Measurements from ENCODE around the gene OSBPL2. TPM values are rescaled to one million over a fixed set of nuclear protein-coding genes. Genes with fewer than 3 reads are reported as not detected.
A peak's percentile ranks its signal among the peaks of the same experiment; 100 is the strongest.

The OSBPL2 gene
- total and polyA plus RNA-seq, 7 experiments from 2014 or later = 14.6 to 80.8 (median 58.3) TPM

- ATAC-seq (no peak), DNase-seq (no peak)
- H3K4me3 Mint-ChIP-seq = no peak overlapping the region
- H3K36me3 Mint-ChIP-seq = peaks cover 17 to 52% (median 21%) of the 10 kb centered on the region in 5 donors
- intact Hi-C loops (cut with micrococcal nuclease) = no loop called here
- ChIA-PET POLR2A (no interaction called here), CTCF (no interaction called here)
- H3K4me1 Mint-ChIP-seq = peaks cover 0 to 2% (median 0%) of the 10 kb centered on the region in 7 donors
- H3K27me3 Mint-ChIP-seq = no peaks in the 10 kb centered on the region
- peaks cover 7 to 82% (median 13%) of the 10 kb centered on the region in 3 experiments for H3K36me3 ChIP-seq (ENCODE audit: control insufficient read depth in 2 of 3, insufficient read depth in 3 of 3, low read length in 3 of 3)
- no peak overlapping the region for H3K4me3 ChIP-seq (ENCODE audit: low read length)
- no peaks in the 10 kb centered on the region for H3K4me1 ChIP-seq (ENCODE audit: control insufficient read depth in 2 of 2, insufficient read depth in 2 of 2, low read length in 2 of 2)
- no peak overlapping the region for H3K27ac Mint-ChIP-seq
- H3K27me3 ChIP-seq (ENCODE audit: control insufficient read depth in 2 of 2, insufficient read depth in 2 of 2, low read length in 2 of 2) = no peaks in the 10 kb centered on the region
- peaks cover 0 to 1% (median 0%) of the 10 kb centered on the region in 11 donors for H3K9me3 Mint-ChIP-seq
- H3K27ac ChIP-seq (ENCODE audit: low read depth, low read length) = no peak overlapping the region
- no peaks in the 10 kb centered on the region for H3K9me3 ChIP-seq (ENCODE audit: control insufficient read depth in 2 of 3, low read length in 3 of 3)
Observed at GRCh38 chr20:62269871-62270270, 31.6 kb downstream of the OSBPL2 start.

GRCh38 chr20:62272200-62272599 lies 33.9 kb downstream of the OSBPL2 start:
- Mint-ChIP-seq H3K36me3 (peaks cover 8 to 45% (median 11%) of the 10 kb centered on the region in 5 donors), H3K4me3 (no peak overlapping the region), H3K27me3 (no peaks in the 10 kb centered on the region), H3K27ac (no peak overlapping the region), H3K9me3 (no peaks in the 10 kb centered on the region), H3K4me1 (peaks cover 0 to 2% (median 0%) of the 10 kb centered on the region in 7 donors)
- H3K4me3 ChIP-seq (ENCODE audit: low read length) = no peak overlapping the region
- CTCF ChIA-PET = no interaction called here
- no peaks in the 10 kb centered on the region for H3K9me3 ChIP-seq (ENCODE audit: control insufficient read depth in 2 of 3, low read length in 3 of 3)
- no peaks in the 10 kb centered on the region for H3K4me1 ChIP-seq (ENCODE audit: control insufficient read depth in 2 of 2, insufficient read depth in 2 of 2, low read length in 2 of 2)
- no peak overlapping the region for H3K27ac ChIP-seq (ENCODE audit: low read depth, low read length)
- DNase-seq (no peak), ATAC-seq (no peak)
- POLR2A ChIA-PET = no interaction called here
- H3K36me3 ChIP-seq (ENCODE audit: control insufficient read depth in 2 of 3, insufficient read depth in 3 of 3, low read length in 3 of 3) = peaks cover 7 to 74% (median 12%) of the 10 kb centered on the region in 3 experiments
- intact Hi-C loops (cut with micrococcal nuclease) = no loop called here
- H3K27me3 ChIP-seq (ENCODE audit: control insufficient read depth in 2 of 2, insufficient read depth in 2 of 2, low read length in 2 of 2) = no peaks in the 10 kb centered on the region

- DNase-seq = no peak
- Mint-ChIP-seq H3K4me3 (no peak overlapping the region), H3K27ac (no peak overlapping the region), H3K27me3 (no peaks in the 10 kb centered on the region), H3K4me1 (peaks cover 0 to 3% (median 0%) of the 10 kb centered on the region in 7 donors), H3K36me3 (peaks cover 8 to 53% (median 11%) of the 10 kb centered on the region in 5 donors), H3K9me3 (no peaks in the 10 kb centered on the region)
- no peak for ATAC-seq
- Histone ChIP-seq H3K4me3 (ENCODE audit: low read length) (no peak overlapping the region), H3K27me3 (ENCODE audit: control insufficient read depth in 2 of 2, insufficient read depth in 2 of 2, low read length in 2 of 2) (no peaks in the 10 kb centered on the region), H3K36me3 (ENCODE audit: control insufficient read depth in 2 of 3, insufficient read depth in 3 of 3, low read length in 3 of 3) (peaks cover 7 to 71% (median 12%) of the 10 kb centered on the region in 3 experiments), H3K4me1 (ENCODE audit: control insufficient read depth in 2 of 2, insufficient read depth in 2 of 2, low read length in 2 of 2) (no peaks in the 10 kb centered on the region), H3K9me3 (ENCODE audit: control insufficient read depth in 2 of 3, low read length in 3 of 3) (no peaks in the 10 kb centered on the region), H3K27ac (ENCODE audit: low read depth, low read length) (no peak overlapping the region)
- POLR2A ChIA-PET = no interaction called here
- intact Hi-C loops (cut with micrococcal nuclease) = no loop called here
- CTCF ChIA-PET = no interaction called here
Observed at GRCh38 chr20:62273416-62273815, 35.1 kb downstream of the OSBPL2 start.

GRCh38 chr20:62274332-62274950 lies 36.1 kb downstream of the OSBPL2 start:
- H3K27me3 ChIP-seq (ENCODE audit: control insufficient read depth in 2 of 2, insufficient read depth in 2 of 2, low read length in 2 of 2) = no peaks in the 10 kb centered on the region
- POLR2A ChIA-PET = no interaction called here
- Mint-ChIP-seq H3K27me3 (no peaks in the 10 kb centered on the region), H3K9me3 (no peaks in the 10 kb centered on the region), H3K4me3 (no peak overlapping the region), H3K27ac (peak overlapping the region in 4 of 9 donors; percentile 26 to 72 (median 47)), H3K4me1 (peaks cover 0 to 3% (median 0%) of the 10 kb centered on the region in 7 donors), H3K36me3 (peaks cover 8 to 60% (median 15%) of the 10 kb centered on the region in 5 donors)
- DNase-seq (no peak), ATAC-seq (no peak)
- peaks cover 7 to 68% (median 14%) of the 10 kb centered on the region in 3 experiments for H3K36me3 ChIP-seq (ENCODE audit: control insufficient read depth in 2 of 3, insufficient read depth in 3 of 3, low read length in 3 of 3)
- H3K4me1 ChIP-seq (ENCODE audit: control insufficient read depth in 2 of 2, insufficient read depth in 2 of 2, low read length in 2 of 2) = no peaks in the 10 kb centered on the region
- CTCF ChIA-PET = no interaction called here
- no peak overlapping the region for H3K4me3 ChIP-seq (ENCODE audit: low read length)
- H3K9me3 ChIP-seq (ENCODE audit: control insufficient read depth in 2 of 3, low read length in 3 of 3) = no peaks in the 10 kb centered on the region
- intact Hi-C loops (cut with micrococcal nuclease) = no loop called here
- no peak overlapping the region for H3K27ac ChIP-seq (ENCODE audit: low read depth, low read length)

- H3K27me3 ChIP-seq (ENCODE audit: control insufficient read depth in 2 of 2, insufficient read depth in 2 of 2, low read length in 2 of 2) = no peaks in the 10 kb centered on the region
- DNase-seq (no peak), ATAC-seq (no peak)
- H3K4me3 ChIP-seq (ENCODE audit: low read length) = no peak overlapping the region
- intact Hi-C loops (cut with micrococcal nuclease) = no loop called here
- H3K27ac ChIP-seq (ENCODE audit: low read depth, low read length) = no peak overlapping the region
- CTCF ChIA-PET = no interaction called here
- no peaks in the 10 kb centered on the region for H3K9me3 ChIP-seq (ENCODE audit: control insufficient read depth in 2 of 3, low read length in 3 of 3)
- H3K4me1 ChIP-seq (ENCODE audit: control insufficient read depth in 2 of 2, insufficient read depth in 2 of 2, low read length in 2 of 2) = no peaks in the 10 kb centered on the region
- Mint-ChIP-seq H3K4me3 (no peak overlapping the region), H3K4me1 (peaks cover 0 to 3% (median 0%) of the 10 kb centered on the region in 7 donors), H3K9me3 (no peaks in the 10 kb centered on the region), H3K36me3 (peaks cover 9 to 61% (median 15%) of the 10 kb centered on the region in 5 donors), H3K27ac (no peak overlapping the region), H3K27me3 (no peaks in the 10 kb centered on the region)
- peaks cover 7 to 69% (median 20%) of the 10 kb centered on the region in 3 experiments for H3K36me3 ChIP-seq (ENCODE audit: control insufficient read depth in 2 of 3, insufficient read depth in 3 of 3, low read length in 3 of 3)
- POLR2A ChIA-PET = no interaction called here
Observed at GRCh38 chr20:62275219-62275618, 36.9 kb downstream of the OSBPL2 start.

- intact Hi-C loops (cut with micrococcal nuclease) = no loop called here
- Mint-ChIP-seq H3K4me1 (peaks cover 0 to 3% (median 0%) of the 10 kb centered on the region in 7 donors), H3K4me3 (no peak overlapping the region), H3K27me3 (no peaks in the 10 kb centered on the region), H3K27ac (no peak overlapping the region), H3K9me3 (no peaks in the 10 kb centered on the region), H3K36me3 (peaks cover 13 to 66% (median 15%) of the 10 kb centered on the region in 5 donors)
- Histone ChIP-seq H3K36me3 (ENCODE audit: control insufficient read depth in 2 of 3, insufficient read depth in 3 of 3, low read length in 3 of 3) (peaks cover 7 to 76% (median 27%) of the 10 kb centered on the region in 3 experiments), H3K27me3 (ENCODE audit: control insufficient read depth in 2 of 2, insufficient read depth in 2 of 2, low read length in 2 of 2) (no peaks in the 10 kb centered on the region), H3K9me3 (ENCODE audit: control insufficient read depth in 2 of 3, low read length in 3 of 3) (no peaks in the 10 kb centered on the region), H3K4me3 (ENCODE audit: low read length) (no peak overlapping the region), H3K4me1 (ENCODE audit: control insufficient read depth in 2 of 2, insufficient read depth in 2 of 2, low read length in 2 of 2) (no peaks in the 10 kb centered on the region), H3K27ac (ENCODE audit: low read depth, low read length) (no peak overlapping the region)
- ChIA-PET POLR2A (no interaction called here), CTCF (no interaction called here)
- ATAC-seq = no peak
- DNase-seq = no peak
Observed at GRCh38 chr20:62276439-62276838, 38.1 kb downstream of the OSBPL2 start.

- POLR2A ChIA-PET = no interaction called here
- intact Hi-C loops (cut with micrococcal nuclease) = no loop called here
- H3K4me1 Mint-ChIP-seq = peaks cover 0 to 3% (median 0%) of the 10 kb centered on the region in 7 donors
- Histone ChIP-seq H3K27ac (ENCODE audit: low read depth, low read length) (no peak overlapping the region), H3K4me1 (ENCODE audit: control insufficient read depth in 2 of 2, insufficient read depth in 2 of 2, low read length in 2 of 2) (no peaks in the 10 kb centered on the region), H3K4me3 (ENCODE audit: low read length) (no peak overlapping the region), H3K27me3 (ENCODE audit: control insufficient read depth in 2 of 2, insufficient read depth in 2 of 2, low read length in 2 of 2) (no peaks in the 10 kb centered on the region), H3K9me3 (ENCODE audit: control insufficient read depth in 2 of 3, low read length in 3 of 3) (no peaks in the 10 kb centered on the region), H3K36me3 (ENCODE audit: control insufficient read depth in 2 of 3, insufficient read depth in 3 of 3, low read length in 3 of 3) (peaks cover 7 to 76% (median 33%) of the 10 kb centered on the region in 3 experiments)
- peaks cover 15 to 71% (median 20%) of the 10 kb centered on the region in 5 donors for H3K36me3 Mint-ChIP-seq
- no peaks in the 10 kb centered on the region for H3K9me3 Mint-ChIP-seq
- ATAC-seq (no peak), DNase-seq (no peak)
- H3K27ac Mint-ChIP-seq = no peak overlapping the region
- CTCF ChIA-PET = no interaction called here
- no peaks in the 10 kb centered on the region for H3K27me3 Mint-ChIP-seq
- no peak overlapping the region for H3K4me3 Mint-ChIP-seq
Observed at GRCh38 chr20:62277253-62277652, 38.9 kb downstream of the OSBPL2 start.
